Testis (tissue), 3 donors: ENCODE data around the gene FGGY. TPM values are rescaled to one million over a fixed set of nuclear protein-coding genes. Genes with fewer than 3 reads are reported as not detected.

Experiments used
- DNase-seq: peaks from one replicate; pipeline ENCODE4 v3.0.0-alpha.2; 2019
- H3K27ac ChIP-seq, 2 donors: fragments of 200-600 bp; sonication (generic); one replicate each; pipeline ENCODE4 v1.5.1; 2019
- H3K27me3 ChIP-seq: fragments of 200-600 bp; sonication (generic); one replicate; pipeline ENCODE4 v1.5.1; 2019
- H3K36me3 ChIP-seq: fragments of 200-600 bp; sonication (generic); one replicate; pipeline ENCODE4 v1.5.1; 2017; ENCODE audit warnings: low read depth; ENCODE audit errors: missing control alignments
- H3K4me1 ChIP-seq: fragments of 200-600 bp; sonication (generic); one replicate; pipeline ENCODE4 v1.5.1; 2019
- H3K4me3 ChIP-seq, 2 donors: fragments of 200-600 bp; sonication (generic); one replicate each; pipeline ENCODE4 v1.5.1; 2017 to 2019
- H3K9me3 ChIP-seq: fragments of 200-600 bp; sonication (generic); one replicate; pipeline ENCODE4 v1.5.1; 2017
- POLR2A ChIP-seq: fragments of 450-650 bp; IDR thresholded peaks from one replicate; pipeline ENCODE4 v1.6.1; 2017; ENCODE audit warnings: antibody characterized with exemption, mild to moderate bottlenecking, moderate library complexity
- WGBS, 2 donors: methylation state at CpG; one replicate each; pipeline ENCODE4 v1.1.5; 2018; 5-methylcytosine and 5-hydroxymethylcytosine counted together
- intact Hi-C: fragments of 100-400 bp; cut with DNase I; formaldehyde crosslinking; loops from one replicate; pipeline ENCODE4 v1.15.1; 2023; ENCODE audit warnings: low total_unique reads
- polyA plus RNA-seq: library from polyadenylated mRNA; stranded (reverse); fragments of 350-450 nt; fragmentation: Illumina TruSeq; extraction: RNeasy Lipid Tissue Mini Kit (QIAGEN cat#74804); gene quantifications from one replicate; pipeline ENCODE4 v1.2.3, GENCODE V29; 2014; ENCODE audit warnings: low read depth, low replicate concordance; ENCODE audit not compliant: insufficient read depth
- total RNA-seq, 2 donors: library from RNA; depleted of rRNA; stranded (reverse); fragments of >200 nt; gene quantifications; one replicate each; pipeline ENCODE4 v1.2.3, GENCODE V29; 2016
- TF ChIP-seq, protein P1 (sequence below), 3 experiments: fragments of 450-650 bp in 2 of 3; fragments of 200-600 bp in 1 of 3; sonication (generic) in 1 of 3; IDR thresholded peaks; one replicate each; pipeline ENCODE4 v1.5.1; 2016 to 2019; ENCODE audit warnings: antibody characterized with exemption in 3 of 3, mild to moderate bottlenecking in 2 of 3, moderate library complexity in 1 of 3

FGGY gene
- total and polyA plus RNA-seq, 3 donors from 2014 or later = 14.6 to 32.8 (median 32.3) TPM

DNA sequence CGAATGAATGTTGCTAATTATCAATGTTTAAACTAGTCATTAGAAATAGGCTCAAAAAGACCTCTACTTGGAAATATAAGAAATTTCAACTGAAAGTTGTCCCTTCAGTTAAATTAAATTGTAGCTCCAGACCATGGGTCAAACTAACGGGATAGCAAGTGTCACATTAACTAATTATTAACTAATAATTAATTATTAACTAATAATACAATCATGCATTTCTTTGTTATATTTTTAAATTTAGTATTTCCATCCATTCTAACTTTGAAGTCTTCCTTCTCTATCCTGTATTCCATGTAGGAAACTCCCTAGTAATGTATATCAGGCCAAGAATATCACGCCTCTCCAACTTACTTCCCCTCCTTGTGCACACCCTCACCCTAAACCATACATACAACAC, 474.5 kb downstream of the FGGY start:
- H3K27me3 ChIP-seq = no peaks in the 10 kb centered on the region
- H3K27ac ChIP-seq = no peak overlapping the region
- 97% methylated on average over 3 of the region's 3 CpGs for WGBS, 2 donors
- H3K4me1 ChIP-seq = peaks cover 1% of the 10 kb centered on the region
- TF ChIP-seq POLR2A = no peak
- TF ChIP-seq, protein P1, sequence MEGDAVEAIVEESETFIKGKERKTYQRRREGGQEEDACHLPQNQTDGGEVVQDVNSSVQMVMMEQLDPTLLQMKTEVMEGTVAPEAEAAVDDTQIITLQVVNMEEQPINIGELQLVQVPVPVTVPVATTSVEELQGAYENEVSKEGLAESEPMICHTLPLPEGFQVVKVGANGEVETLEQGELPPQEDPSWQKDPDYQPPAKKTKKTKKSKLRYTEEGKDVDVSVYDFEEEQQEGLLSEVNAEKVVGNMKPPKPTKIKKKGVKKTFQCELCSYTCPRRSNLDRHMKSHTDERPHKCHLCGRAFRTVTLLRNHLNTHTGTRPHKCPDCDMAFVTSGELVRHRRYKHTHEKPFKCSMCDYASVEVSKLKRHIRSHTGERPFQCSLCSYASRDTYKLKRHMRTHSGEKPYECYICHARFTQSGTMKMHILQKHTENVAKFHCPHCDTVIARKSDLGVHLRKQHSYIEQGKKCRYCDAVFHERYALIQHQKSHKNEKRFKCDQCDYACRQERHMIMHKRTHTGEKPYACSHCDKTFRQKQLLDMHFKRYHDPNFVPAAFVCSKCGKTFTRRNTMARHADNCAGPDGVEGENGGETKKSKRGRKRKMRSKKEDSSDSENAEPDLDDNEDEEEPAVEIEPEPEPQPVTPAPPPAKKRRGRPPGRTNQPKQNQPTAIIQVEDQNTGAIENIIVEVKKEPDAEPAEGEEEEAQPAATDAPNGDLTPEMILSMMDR (IDR thresholded peaks at IDR 0.05) = no peak
- H3K4me3 ChIP-seq = no peak overlapping the region
- no peak for DNase-seq
- H3K9me3 ChIP-seq = no peaks in the 10 kb centered on the region
- H3K36me3 ChIP-seq = no peaks in the 10 kb centered on the region
- intact Hi-C loops = no loop called here

DNA sequence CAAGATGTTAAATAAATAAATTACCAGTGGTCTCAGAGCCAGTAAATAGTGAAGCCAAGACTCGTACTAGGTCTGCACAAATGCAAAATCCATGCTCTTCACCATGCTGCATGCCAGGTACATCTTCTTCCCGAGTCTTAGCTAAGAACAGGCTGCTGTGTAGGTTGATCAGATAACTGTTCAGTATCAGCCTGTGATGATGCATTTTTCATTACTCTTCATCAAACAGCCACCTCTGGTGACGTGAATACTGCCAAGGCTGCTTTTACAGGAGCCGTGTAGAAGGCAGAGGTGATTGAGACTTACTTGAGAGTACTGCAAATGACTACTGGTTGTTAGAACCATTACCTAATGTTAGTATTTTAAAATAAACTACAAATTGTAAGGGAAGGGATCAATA, 478.6 kb downstream of the FGGY start:
- no peaks in the 10 kb centered on the region for H3K27me3 ChIP-seq
- H3K27ac ChIP-seq = no peak overlapping the region
- no peak for DNase-seq
- H3K9me3 ChIP-seq = no peaks in the 10 kb centered on the region
- H3K36me3 ChIP-seq = no peaks in the 10 kb centered on the region
- H3K4me1 ChIP-seq = no peaks in the 10 kb centered on the region
- H3K4me3 ChIP-seq = no peak overlapping the region
- intact Hi-C loops = no loop called here
- whole genome bisulfite sequencing, 2 donors = 48 to 60% methylated on average over 4 of the region's 4 CpGs
- TF ChIP-seq, protein P1 (IDR thresholded peaks at IDR 0.05) = no peak
- no peak for TF ChIP-seq POLR2A

DNA sequence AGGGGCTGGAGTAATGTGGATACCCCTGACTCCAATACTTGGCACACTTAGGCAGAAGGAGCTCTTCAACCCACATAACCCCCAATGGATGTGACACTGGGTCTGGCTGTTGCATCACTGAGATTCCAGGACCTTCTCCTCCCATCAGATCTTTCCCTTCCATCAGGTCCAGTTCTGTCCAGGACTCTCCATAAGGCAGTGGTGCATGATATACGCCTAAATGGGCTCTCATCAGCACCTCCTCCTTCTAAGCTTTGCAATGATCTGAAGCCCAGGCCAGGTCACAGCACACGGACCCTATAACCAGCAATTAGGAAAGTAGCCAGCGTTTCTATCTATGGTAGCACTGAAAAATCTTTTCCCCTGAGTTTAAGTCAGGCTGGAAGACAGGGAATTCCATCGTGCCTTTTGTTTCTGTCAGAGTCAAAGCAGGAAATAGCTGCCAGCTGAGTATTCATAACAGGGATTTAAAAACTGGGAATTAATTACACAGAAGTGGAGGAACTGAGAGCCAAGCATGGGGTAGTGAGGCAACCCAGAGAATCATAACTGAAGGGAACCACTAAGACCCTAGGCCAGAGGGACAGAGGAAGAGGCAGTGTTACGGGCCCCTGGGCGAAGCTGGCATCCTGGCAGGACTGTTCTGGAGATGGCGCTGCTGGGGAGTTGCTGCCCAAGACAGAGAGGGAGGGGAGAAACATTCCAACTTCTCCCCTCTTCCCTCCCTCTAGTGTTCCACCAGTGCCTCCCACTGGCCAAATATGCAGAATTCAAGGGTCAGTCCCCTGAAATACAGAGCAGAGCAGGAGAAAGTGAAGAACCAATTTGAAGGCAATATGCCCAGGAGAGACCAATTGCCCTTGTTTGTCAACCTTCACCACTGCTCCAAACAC, 480.3 kb downstream of the FGGY start:
- DNase-seq = no peak
- H3K27ac ChIP-seq = no peak overlapping the region
- no peaks in the 10 kb centered on the region for H3K27me3 ChIP-seq
- H3K4me3 ChIP-seq = no peak overlapping the region
- no peaks in the 10 kb centered on the region for H3K9me3 ChIP-seq
- intact Hi-C loops = no loop called here
- H3K36me3 ChIP-seq = no peaks in the 10 kb centered on the region
- WGBS, 2 donors = 76 to 77% methylated on average over 7 of the region's 7 CpGs
- no peaks in the 10 kb centered on the region for H3K4me1 ChIP-seq
- TF ChIP-seq, protein P1 (IDR thresholded peaks at IDR 0.05) = no peak
- TF ChIP-seq POLR2A = no peak

DNA sequence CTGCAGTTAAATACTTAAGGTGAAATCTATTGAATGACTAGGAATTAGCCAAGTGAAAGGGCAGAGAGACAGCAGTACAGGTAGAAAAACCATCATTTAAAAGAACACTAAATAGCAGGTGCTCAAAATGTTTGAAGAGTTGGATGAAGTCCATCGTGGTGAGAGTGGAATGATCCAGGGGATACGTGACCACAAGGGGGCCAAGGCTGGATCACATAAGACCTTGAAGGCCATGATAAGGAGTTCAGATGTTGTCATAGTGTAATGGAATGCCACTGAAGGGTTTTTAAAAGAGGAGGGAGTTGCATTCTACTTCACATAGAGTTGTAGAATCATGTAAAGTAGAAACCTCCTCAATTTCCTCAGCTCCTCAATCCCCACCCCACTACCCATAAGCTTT, 483.1 kb downstream of the FGGY start:
- no peak overlapping the region for H3K4me3 ChIP-seq
- intact Hi-C loops = no loop called here
- 40 to 75% methylated on average over 2 of the region's 2 CpGs for WGBS, 2 donors
- no peaks in the 10 kb centered on the region for H3K9me3 ChIP-seq
- no peak for TF ChIP-seq POLR2A
- TF ChIP-seq, protein P1 (IDR thresholded peaks at IDR 0.05) = no peak
- H3K36me3 ChIP-seq = no peaks in the 10 kb centered on the region
- DNase-seq = no peak
- H3K27me3 ChIP-seq = no peaks in the 10 kb centered on the region
- H3K4me1 ChIP-seq = no peaks in the 10 kb centered on the region
- H3K27ac ChIP-seq = no peak overlapping the region

DNA sequence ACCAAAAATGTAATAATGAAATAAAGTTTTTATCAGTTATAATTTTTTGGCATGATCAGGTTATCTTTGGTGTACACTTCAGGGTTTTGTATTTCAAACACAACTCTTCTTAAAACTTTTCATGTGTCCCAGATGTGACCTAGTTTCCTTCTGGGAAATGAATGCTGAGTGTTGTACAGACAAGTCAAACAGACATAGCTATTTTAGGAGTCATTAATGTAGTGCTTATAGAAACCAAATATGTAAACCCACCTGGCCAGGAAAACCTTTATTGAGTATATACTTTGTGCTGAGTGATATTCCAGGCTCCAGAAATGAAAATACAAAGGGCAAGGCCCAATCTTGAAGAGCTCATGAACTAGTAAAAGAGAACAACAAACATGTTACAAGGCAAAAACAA, 491.9 kb downstream of the FGGY start:
- Histone ChIP-seq H3K4me3 (no peak overlapping the region), H3K27me3 (no peaks in the 10 kb centered on the region), H3K27ac (no peak overlapping the region), H3K9me3 (no peaks in the 10 kb centered on the region), H3K4me1 (no peaks in the 10 kb centered on the region), H3K36me3 (no peaks in the 10 kb centered on the region)
- intact Hi-C loops = no loop called here
- TF ChIP-seq, protein P1 (IDR thresholded peaks at IDR 0.05) = no peak
- TF ChIP-seq POLR2A = no peak
- DNase-seq = no peak
